ENCODE measurements around the gene ANKRD29. TPM values are rescaled to one million over a fixed set of nuclear protein-coding genes. Genes with fewer than 3 reads are reported as not detected.

Gene ANKRD29
- total and polyA plus RNA-seq, 2 experiments from 2014 or later, result 6.6 to 36.6 TPM

DNA sequence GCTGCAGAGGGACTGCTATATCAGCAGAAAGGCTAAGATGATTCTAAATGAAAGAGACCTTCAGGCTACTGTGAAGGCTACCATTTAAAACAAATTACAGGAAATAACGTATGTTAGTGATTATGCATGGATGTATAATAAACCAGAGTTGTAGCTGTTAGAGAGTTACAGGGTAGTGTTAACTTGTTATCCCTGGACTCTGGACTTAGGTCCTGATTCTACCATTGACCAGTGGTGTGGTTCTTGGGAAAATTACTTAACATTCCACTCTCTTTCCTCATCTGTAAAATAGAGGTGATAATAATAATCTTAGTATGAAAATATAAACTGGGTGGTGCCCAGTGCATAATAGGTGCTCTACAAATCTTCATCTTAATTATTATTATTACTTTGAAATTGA lies 48.7 kb upstream of the ANKRD29 start:
- H3K27ac ChIP-seq (ENCODE audit: low read depth), result no peak overlapping the region
- no peak for TF ChIP-seq ZNF331 (CRISPR knock-in tag; IDR thresholded peaks at IDR 0.05; ENCODE audit: low read depth)
- TF ChIP-seq NANOG (IDR thresholded peaks at IDR 0.05; ENCODE audit: borderline replicate concordance), result no peak
- TF ChIP-seq EZH2phosphoT487 (IDR thresholded peaks at IDR 0.05; ENCODE audit: unreplicated experiment), result no peak
- no peak for TF ChIP-seq EZH2 (IDR thresholded peaks at IDR 0.05; ENCODE audit: low read depth, unreplicated experiment)
- no peak for TF ChIP-seq POLR2AphosphoS5 (IDR thresholded peaks at IDR 0.05; ENCODE audit: low read depth)
- TF ChIP-seq, protein P1, sequence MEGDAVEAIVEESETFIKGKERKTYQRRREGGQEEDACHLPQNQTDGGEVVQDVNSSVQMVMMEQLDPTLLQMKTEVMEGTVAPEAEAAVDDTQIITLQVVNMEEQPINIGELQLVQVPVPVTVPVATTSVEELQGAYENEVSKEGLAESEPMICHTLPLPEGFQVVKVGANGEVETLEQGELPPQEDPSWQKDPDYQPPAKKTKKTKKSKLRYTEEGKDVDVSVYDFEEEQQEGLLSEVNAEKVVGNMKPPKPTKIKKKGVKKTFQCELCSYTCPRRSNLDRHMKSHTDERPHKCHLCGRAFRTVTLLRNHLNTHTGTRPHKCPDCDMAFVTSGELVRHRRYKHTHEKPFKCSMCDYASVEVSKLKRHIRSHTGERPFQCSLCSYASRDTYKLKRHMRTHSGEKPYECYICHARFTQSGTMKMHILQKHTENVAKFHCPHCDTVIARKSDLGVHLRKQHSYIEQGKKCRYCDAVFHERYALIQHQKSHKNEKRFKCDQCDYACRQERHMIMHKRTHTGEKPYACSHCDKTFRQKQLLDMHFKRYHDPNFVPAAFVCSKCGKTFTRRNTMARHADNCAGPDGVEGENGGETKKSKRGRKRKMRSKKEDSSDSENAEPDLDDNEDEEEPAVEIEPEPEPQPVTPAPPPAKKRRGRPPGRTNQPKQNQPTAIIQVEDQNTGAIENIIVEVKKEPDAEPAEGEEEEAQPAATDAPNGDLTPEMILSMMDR (conservative IDR thresholded peaks at IDR 0.05; ENCODE audit: low read depth in 2 of 2), result no peak
- TF ChIP-seq, protein P2, sequence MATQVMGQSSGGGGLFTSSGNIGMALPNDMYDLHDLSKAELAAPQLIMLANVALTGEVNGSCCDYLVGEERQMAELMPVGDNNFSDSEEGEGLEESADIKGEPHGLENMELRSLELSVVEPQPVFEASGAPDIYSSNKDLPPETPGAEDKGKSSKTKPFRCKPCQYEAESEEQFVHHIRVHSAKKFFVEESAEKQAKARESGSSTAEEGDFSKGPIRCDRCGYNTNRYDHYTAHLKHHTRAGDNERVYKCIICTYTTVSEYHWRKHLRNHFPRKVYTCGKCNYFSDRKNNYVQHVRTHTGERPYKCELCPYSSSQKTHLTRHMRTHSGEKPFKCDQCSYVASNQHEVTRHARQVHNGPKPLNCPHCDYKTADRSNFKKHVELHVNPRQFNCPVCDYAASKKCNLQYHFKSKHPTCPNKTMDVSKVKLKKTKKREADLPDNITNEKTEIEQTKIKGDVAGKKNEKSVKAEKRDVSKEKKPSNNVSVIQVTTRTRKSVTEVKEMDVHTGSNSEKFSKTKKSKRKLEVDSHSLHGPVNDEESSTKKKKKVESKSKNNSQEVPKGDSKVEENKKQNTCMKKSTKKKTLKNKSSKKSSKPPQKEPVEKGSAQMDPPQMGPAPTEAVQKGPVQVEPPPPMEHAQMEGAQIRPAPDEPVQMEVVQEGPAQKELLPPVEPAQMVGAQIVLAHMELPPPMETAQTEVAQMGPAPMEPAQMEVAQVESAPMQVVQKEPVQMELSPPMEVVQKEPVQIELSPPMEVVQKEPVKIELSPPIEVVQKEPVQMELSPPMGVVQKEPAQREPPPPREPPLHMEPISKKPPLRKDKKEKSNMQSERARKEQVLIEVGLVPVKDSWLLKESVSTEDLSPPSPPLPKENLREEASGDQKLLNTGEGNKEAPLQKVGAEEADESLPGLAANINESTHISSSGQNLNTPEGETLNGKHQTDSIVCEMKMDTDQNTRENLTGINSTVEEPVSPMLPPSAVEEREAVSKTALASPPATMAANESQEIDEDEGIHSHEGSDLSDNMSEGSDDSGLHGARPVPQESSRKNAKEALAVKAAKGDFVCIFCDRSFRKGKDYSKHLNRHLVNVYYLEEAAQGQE (IDR thresholded peaks at IDR 0.05; ENCODE audit: unreplicated experiment), result no peak
- no peak for TF ChIP-seq ZNF114 (CRISPR knock-in tag; IDR thresholded peaks at IDR 0.05)
- no peak for TF ChIP-seq CREB1 (CRISPR knock-in tag; IDR thresholded peaks at IDR 0.05; ENCODE audit: low read depth)
- no peak for TF ChIP-seq JUNB (IDR thresholded peaks at IDR 0.05; ENCODE audit: unreplicated experiment)
- TF ChIP-seq, protein P3, sequence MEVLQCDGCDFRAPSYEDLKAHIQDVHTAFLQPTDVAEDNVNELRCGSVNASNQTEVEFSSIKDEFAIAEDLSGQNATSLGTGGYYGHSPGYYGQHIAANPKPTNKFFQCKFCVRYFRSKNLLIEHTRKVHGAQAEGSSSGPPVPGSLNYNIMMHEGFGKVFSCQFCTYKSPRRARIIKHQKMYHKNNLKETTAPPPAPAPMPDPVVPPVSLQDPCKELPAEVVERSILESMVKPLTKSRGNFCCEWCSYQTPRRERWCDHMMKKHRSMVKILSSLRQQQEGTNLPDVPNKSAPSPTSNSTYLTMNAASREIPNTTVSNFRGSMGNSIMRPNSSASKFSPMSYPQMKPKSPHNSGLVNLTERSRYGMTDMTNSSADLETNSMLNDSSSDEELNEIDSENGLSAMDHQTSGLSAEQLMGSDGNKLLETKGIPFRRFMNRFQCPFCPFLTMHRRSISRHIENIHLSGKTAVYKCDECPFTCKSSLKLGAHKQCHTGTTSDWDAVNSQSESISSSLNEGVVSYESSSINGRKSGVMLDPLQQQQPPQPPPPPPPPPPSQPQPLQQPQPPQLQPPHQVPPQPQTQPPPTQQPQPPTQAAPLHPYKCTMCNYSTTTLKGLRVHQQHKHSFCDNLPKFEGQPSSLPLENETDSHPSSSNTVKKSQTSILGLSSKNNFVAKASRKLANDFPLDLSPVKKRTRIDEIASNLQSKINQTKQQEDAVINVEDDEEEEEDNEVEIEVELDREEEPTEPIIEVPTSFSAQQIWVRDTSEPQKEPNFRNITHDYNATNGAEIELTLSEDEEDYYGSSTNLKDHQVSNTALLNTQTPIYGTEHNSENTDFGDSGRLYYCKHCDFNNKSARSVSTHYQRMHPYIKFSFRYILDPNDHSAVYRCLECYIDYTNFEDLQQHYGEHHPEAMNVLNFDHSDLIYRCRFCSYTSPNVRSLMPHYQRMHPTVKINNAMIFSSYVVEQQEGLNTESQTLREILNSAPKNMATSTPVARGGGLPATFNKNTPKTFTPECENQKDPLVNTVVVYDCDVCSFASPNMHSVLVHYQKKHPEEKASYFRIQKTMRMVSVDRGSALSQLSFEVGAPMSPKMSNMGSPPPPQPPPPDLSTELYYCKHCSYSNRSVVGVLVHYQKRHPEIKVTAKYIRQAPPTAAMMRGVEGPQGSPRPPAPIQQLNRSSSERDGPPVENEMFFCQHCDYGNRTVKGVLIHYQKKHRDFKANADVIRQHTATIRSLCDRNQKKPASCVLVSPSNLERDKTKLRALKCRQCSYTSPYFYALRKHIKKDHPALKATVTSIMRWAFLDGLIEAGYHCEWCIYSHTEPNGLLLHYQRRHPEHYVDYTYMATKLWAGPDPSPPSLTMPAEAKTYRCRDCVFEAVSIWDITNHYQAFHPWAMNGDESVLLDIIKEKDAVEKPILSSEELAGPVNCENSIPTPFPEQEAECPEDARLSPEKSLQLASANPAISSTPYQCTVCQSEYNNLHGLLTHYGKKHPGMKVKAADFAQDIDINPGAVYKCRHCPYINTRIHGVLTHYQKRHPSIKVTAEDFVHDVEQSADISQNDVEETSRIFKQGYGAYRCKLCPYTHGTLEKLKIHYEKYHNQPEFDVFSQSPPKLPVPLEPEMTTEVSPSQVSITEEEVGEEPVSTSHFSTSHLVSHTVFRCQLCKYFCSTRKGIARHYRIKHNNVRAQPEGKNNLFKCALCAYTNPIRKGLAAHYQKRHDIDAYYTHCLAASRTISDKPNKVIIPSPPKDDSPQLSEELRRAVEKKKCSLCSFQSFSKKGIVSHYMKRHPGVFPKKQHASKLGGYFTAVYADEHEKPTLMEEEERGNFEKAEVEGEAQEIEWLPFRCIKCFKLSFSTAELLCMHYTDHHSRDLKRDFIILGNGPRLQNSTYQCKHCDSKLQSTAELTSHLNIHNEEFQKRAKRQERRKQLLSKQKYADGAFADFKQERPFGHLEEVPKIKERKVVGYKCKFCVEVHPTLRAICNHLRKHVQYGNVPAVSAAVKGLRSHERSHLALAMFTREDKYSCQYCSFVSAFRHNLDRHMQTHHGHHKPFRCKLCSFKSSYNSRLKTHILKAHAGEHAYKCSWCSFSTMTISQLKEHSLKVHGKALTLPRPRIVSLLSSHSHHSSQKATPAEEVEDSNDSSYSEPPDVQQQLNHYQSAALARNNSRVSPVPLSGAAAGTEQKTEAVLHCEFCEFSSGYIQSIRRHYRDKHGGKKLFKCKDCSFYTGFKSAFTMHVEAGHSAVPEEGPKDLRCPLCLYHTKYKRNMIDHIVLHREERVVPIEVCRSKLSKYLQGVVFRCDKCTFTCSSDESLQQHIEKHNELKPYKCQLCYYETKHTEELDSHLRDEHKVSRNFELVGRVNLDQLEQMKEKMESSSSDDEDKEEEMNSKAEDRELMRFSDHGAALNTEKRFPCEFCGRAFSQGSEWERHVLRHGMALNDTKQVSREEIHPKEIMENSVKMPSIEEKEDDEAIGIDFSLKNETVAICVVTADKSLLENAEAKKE (CRISPR knock-in tag; IDR thresholded peaks at IDR 0.05), result no peak
- TF ChIP-seq, protein P4, sequence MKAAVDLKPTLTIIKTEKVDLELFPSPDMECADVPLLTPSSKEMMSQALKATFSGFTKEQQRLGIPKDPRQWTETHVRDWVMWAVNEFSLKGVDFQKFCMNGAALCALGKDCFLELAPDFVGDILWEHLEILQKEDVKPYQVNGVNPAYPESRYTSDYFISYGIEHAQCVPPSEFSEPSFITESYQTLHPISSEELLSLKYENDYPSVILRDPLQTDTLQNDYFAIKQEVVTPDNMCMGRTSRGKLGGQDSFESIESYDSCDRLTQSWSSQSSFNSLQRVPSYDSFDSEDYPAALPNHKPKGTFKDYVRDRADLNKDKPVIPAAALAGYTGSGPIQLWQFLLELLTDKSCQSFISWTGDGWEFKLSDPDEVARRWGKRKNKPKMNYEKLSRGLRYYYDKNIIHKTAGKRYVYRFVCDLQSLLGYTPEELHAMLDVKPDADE (IDR thresholded peaks at IDR 0.05), result no peak
- no peak for TF ChIP-seq STAT1 (IDR thresholded peaks at IDR 0.05; ENCODE audit: unreplicated experiment)
- no peak overlapping the region for H2AFZ ChIP-seq
- H3K9me2 ChIP-seq (ENCODE audit: insufficient read depth), result peaks cover 8% of the 10 kb centered on the region; the same call in 1 of the 2 replicates
- H3K36me3 Mint-ChIP-seq (ENCODE audit: low read depth), result no peaks in the 10 kb centered on the region; the same call in 2 of the 3 replicates
- DNase-seq (ENCODE audit: low spot score) (no peak), ATAC-seq (no peak)
- H3K9me3 Mint-ChIP-seq, result peaks cover 7% of the 10 kb centered on the region; the same call in 1 of the 3 replicates
- no peaks in the 10 kb centered on the region; the same call in 2 of the 3 replicates for H3K4me1 Mint-ChIP-seq
- no peaks in the 10 kb centered on the region for H4K20me1 ChIP-seq (replicated peaks; ENCODE audit: insufficient read depth)
- no peak overlapping the region for H3K4me2 ChIP-seq
- no peaks in the 10 kb centered on the region for H3K79me2 ChIP-seq (replicated peaks; ENCODE audit: insufficient read depth)
- no peaks in the 10 kb centered on the region for H3K27me3 ChIP-seq (ENCODE audit: insufficient read depth)
- no peak overlapping the region for H3K4me3 Mint-ChIP-seq
- H3K36me3 ChIP-seq (ENCODE audit: insufficient read depth), result no peaks in the 10 kb centered on the region
- no peak overlapping the region for H3K27ac Mint-ChIP-seq
- H3K27me3 Mint-ChIP-seq (ENCODE audit: insufficient read depth, low read depth, poor library complexity), result no peaks in the 10 kb centered on the region
- no peaks in the 10 kb centered on the region for H3K4me1 ChIP-seq (ENCODE audit: insufficient read depth)
- H3K4me3 ChIP-seq, result no peak overlapping the region
- H3F3A ChIP-seq (replicated peaks; ENCODE audit: low read depth), result no peaks in the 10 kb centered on the region
